SK-N-SH (cell line): ENCODE results near the gene SPG21. TPM values are rescaled to one million over a fixed set of nuclear protein-coding genes. Genes with fewer than 3 reads are reported as not detected.

Experiments
- CTCF ChIA-PET: fragments of 300-600, 350-600 bp; formaldehyde crosslinking; extraction: SDS; loops from one replicate; lab custom pipeline; 2021; lab: Yijun Ruan, JAX
- POLR2A ChIA-PET: fragments of 350-600 bp; sonication (Branson Sonifier 250); formaldehyde crosslinking; extraction: SDS; loops from one replicate; lab custom pipeline; 2020; ENCODE audit warnings: antibody characterized with exemption, inconsistent platforms; lab: Yijun Ruan, JAX
- DNase-seq: peaks from one replicate; pipeline ENCODE4 v3.0.0; 2012
- H2AFZ ChIP-seq: fragments of 200-600 bp; sonication (generic); 2 replicates; pipeline ENCODE4 v1.8.1; 2016; ENCODE audit warnings: antibody characterized with exemption, mild to moderate bottlenecking, low read depth
- H3F3A ChIP-seq: fragments of 200-600 bp; sonication (generic); replicated peaks from 2 replicates; pipeline ENCODE3; 2016; ENCODE audit warnings: antibody characterized with exemption, mild to moderate bottlenecking; ENCODE audit not compliant: insufficient read depth
- H3K27ac ChIP-seq, 2 experiments: fragments of 200-500 bp in 1 of 2; fragments of 200-600 bp in 1 of 2; sonication (Bioruptor generic) in 1 of 2; sonication (generic), shearing (Covaris generic) in 1 of 2; 2 replicates each; pipeline versions ENCODE4 v1.5.1 to v1.6.1; 2014 to 2016; ENCODE audit warnings: low read depth in 2 of 2, inconsistent platforms in 1 of 2, low read length in 1 of 2, mild to moderate bottlenecking in 1 of 2, mixed read lengths in 1 of 2
- H3K27me3 ChIP-seq: fragments of 200-600 bp; sonication (generic), shearing (Covaris generic); 2 replicates; pipeline ENCODE4 v1.6.1; 2016; ENCODE audit warnings: mixed run types; ENCODE audit not compliant: insufficient read depth
- H3K36me3 ChIP-seq, 2 experiments: fragments of 200-500 bp in 1 of 2; fragments of 200-600 bp in 1 of 2; sonication (Bioruptor generic) in 1 of 2; sonication (generic) in 1 of 2; replicated peaks in 1 of 2; 2 replicates each; pipeline versions ENCODE3 to v1.5.1; 2014 to 2016; ENCODE audit warnings: low read length in 1 of 2, mild to moderate bottlenecking in 1 of 2; ENCODE audit not compliant: insufficient read depth in 2 of 2, control insufficient read depth in 1 of 2
- H3K4me1 ChIP-seq, 2 experiments: fragments of 200-500 bp in 1 of 2; fragments of 200-600 bp in 1 of 2; sonication (Bioruptor generic) in 1 of 2; sonication (generic), shearing (Covaris generic) in 1 of 2; 2 replicates each; pipeline versions ENCODE4 v1.5.1 to v1.6.1; 2014 to 2016; ENCODE audit warnings: low read depth in 1 of 2, low read length in 1 of 2, mixed run types in 1 of 2; ENCODE audit not compliant: insufficient read depth in 2 of 2, control insufficient read depth in 1 of 2
- H3K4me2 ChIP-seq: fragments of 200-600 bp; sonication (generic), shearing (Covaris generic); 2 replicates; pipeline ENCODE4 v1.6.1; 2017; ENCODE audit warnings: mixed run types
- H3K4me3 ChIP-seq, 2 experiments: fragments of 200-500 bp in 1 of 2; fragments of 200-600 bp in 1 of 2; sonication (Bioruptor generic) in 1 of 2; sonication (generic), shearing (Covaris generic) in 1 of 2; 2 replicates each; pipeline versions ENCODE4 v1.5.1 to v1.8.1; 2014 to 2016; ENCODE audit warnings: low read depth in 2 of 2, inconsistent platforms in 1 of 2, low read length in 1 of 2, mild to moderate bottlenecking in 1 of 2, mixed read lengths in 1 of 2, moderate library complexity in 1 of 2
- H3K79me2 ChIP-seq: fragments of 200-600 bp; sonication (generic); 2 replicates; pipeline ENCODE4 v1.8.1; 2017; ENCODE audit warnings: mild to moderate bottlenecking; ENCODE audit not compliant: insufficient read depth
- H3K9ac ChIP-seq: fragments of 200-600 bp; sonication (generic); 2 replicates; pipeline ENCODE4 v1.6.1; 2017; ENCODE audit warnings: mixed run types
- H3K9me2 ChIP-seq: fragments of 200-600 bp; sonication (generic); 2 replicates; pipeline ENCODE4 v1.6.1; 2017; ENCODE audit warnings: mixed run types
- H3K9me3 ChIP-seq: fragments of 200-600 bp; sonication (generic); 2 replicates; pipeline ENCODE4 v1.6.1; 2017; ENCODE audit warnings: mixed run types, mild to moderate bottlenecking, moderate library complexity
- H4K20me1 ChIP-seq: fragments of 200-600 bp; sonication (generic); 2 replicates; pipeline ENCODE4 v1.6.1; 2017; ENCODE audit warnings: mild to moderate bottlenecking, mixed run types; ENCODE audit not compliant: insufficient read depth
- CHD2 ChIP-seq: fragments of 150-350 bp; IDR thresholded peaks from 2 replicates; pipeline ENCODE4 v1.6.1; 2018; ENCODE audit warnings: low read length; ENCODE audit not compliant: partially characterized antibody
- ELF1 ChIP-seq: IDR thresholded peaks from 2 replicates; pipeline ENCODE4 v1.4.0; 2012
- FOSL2 ChIP-seq: IDR thresholded peaks from 2 replicates; pipeline ENCODE4 v1.4.0; 2012; ENCODE audit warnings: low read depth, mild to moderate bottlenecking, moderate library complexity, borderline replicate concordance
- FOXJ3 ChIP-seq: sonication (generic); formaldehyde crosslinking; IDR thresholded peaks from 2 replicates; pipeline ENCODE4 v1.5.1; 2020; ENCODE audit warnings: mild to moderate bottlenecking, missing genetic modification reagents
- FOXM1 ChIP-seq: IDR thresholded peaks from 2 replicates; pipeline ENCODE4 v1.4.0; 2012; ENCODE audit warnings: low read depth, mild to moderate bottlenecking
- JUND ChIP-seq: IDR thresholded peaks from 2 replicates; pipeline ENCODE4 v1.4.0; 2012
- MAX ChIP-seq: IDR thresholded peaks from 2 replicates; pipeline ENCODE4 v1.4.0; 2012; ENCODE audit warnings: low read depth
- MEF2A ChIP-seq: IDR thresholded peaks from 2 replicates; pipeline ENCODE4 v1.4.0; 2012; ENCODE audit warnings: low read depth, borderline replicate concordance
- MXI1 ChIP-seq: IDR thresholded peaks from 2 replicates; pipeline ENCODE4 v1.6.1; 2012; ENCODE audit warnings: mild to moderate bottlenecking, low read depth, low read length, improper control_type of control experiment
- NFIC ChIP-seq: IDR thresholded peaks from 2 replicates; pipeline ENCODE4 v1.4.0; 2012; ENCODE audit warnings: borderline replicate concordance
- POLR2AphosphoS5 ChIP-seq: IDR thresholded peaks from 2 replicates; pipeline ENCODE4 v1.6.1; 2012; ENCODE audit warnings: low read depth, low read length
- RAD21 ChIP-seq: IDR thresholded peaks from 2 replicates; pipeline ENCODE4 v1.6.1; 2012; ENCODE audit warnings: mild to moderate bottlenecking, low read length
- REST ChIP-seq: IDR thresholded peaks from 2 replicates; pipeline ENCODE4 v1.6.1; 2012; ENCODE audit warnings: mild to moderate bottlenecking, low read depth, low read length, moderate library complexity
- RFX5 ChIP-seq: IDR thresholded peaks from 2 replicates; pipeline ENCODE4 v1.6.1; 2012; ENCODE audit warnings: mild to moderate bottlenecking, improper control_type of control experiment, low read length
- RXRA ChIP-seq: IDR thresholded peaks from 2 replicates; pipeline ENCODE4 v1.4.0; 2012; ENCODE audit warnings: low read depth, mild to moderate bottlenecking, borderline replicate concordance
- SIN3A ChIP-seq: IDR thresholded peaks from 2 replicates; pipeline ENCODE4 v1.6.1; 2012; ENCODE audit warnings: low read depth, mild to moderate bottlenecking, low read length, moderate library complexity, borderline replicate concordance
- SMC3 ChIP-seq: IDR thresholded peaks from 2 replicates; pipeline ENCODE4 v1.6.1; 2012; ENCODE audit warnings: low read depth, low read length, improper control_type of control experiment
- TCF12 ChIP-seq: IDR thresholded peaks from 2 replicates; pipeline ENCODE4 v1.4.0; 2012
- TEAD4 ChIP-seq: IDR thresholded peaks from 2 replicates; pipeline ENCODE4 v1.4.0; 2012; ENCODE audit warnings: mild to moderate bottlenecking, borderline replicate concordance; ENCODE audit not compliant: insufficient read depth
- USF1 ChIP-seq: IDR thresholded peaks from 2 replicates; pipeline ENCODE4 v1.4.0; 2012; ENCODE audit warnings: low read depth, borderline replicate concordance
- USF2 ChIP-seq: fragments of 150-350 bp; IDR thresholded peaks from 2 replicates; pipeline ENCODE4 v1.6.1; 2017; ENCODE audit warnings: antibody characterized with exemption, low read length, low read depth, borderline replicate concordance
- YY1 ChIP-seq: IDR thresholded peaks from 2 replicates; pipeline ENCODE4 v1.4.0; 2012; ENCODE audit warnings: low read depth, mild to moderate bottlenecking
- ZBTB33 ChIP-seq: IDR thresholded peaks from 2 replicates; pipeline ENCODE4 v1.4.0; 2012; ENCODE audit warnings: low read depth, borderline replicate concordance
- WGBS: methylation state at CpG from one replicate; pipeline ENCODE4 v1.1.6; 2017; ENCODE audit warnings: low lambda C conversion rate; 5-methylcytosine and 5-hydroxymethylcytosine counted together
- polyA plus RNA-seq, 3 experiments: library from polyadenylated mRNA; depleted of rRNA; stranded (reverse); fragments of >200 nt; gene quantifications; 2 replicates each; pipeline ENCODE4 v1.2.3, GENCODE V29; 2012

The SPG21 gene
- polyA plus RNA-seq, 1 of the 3 experiments (the other 2 are of a cell fraction) = 56.5 TPM

- POLR2A ChIA-PET = interaction anchor here (1.1 kb wide), 1 partner anchor 15 kb away, joined by 3 read pairs; no protein-coding TSS in a partner anchor
- no peak overlapping the region for H3K4me2 ChIP-seq
- no peak for TF ChIP-seq RXRA
- TF ChIP-seq MAX = no peak
- no peak for TF ChIP-seq YY1
- no peak for TF ChIP-seq SIN3A
Measured at GRCh38 chr15:64960153-64960552, 29.6 kb downstream of the SPG21 start.

GRCh38 chr15:64959128-64959527, 30.6 kb downstream of the SPG21 start:
- ChIA-PET CTCF (interaction anchor here (1.4 kb wide), 1 partner anchor 23 kb away, joined by 3 read pairs; no protein-coding TSS in a partner anchor), POLR2A (no interaction called here)
- TF ChIP-seq ZBTB33 = no peak
- TF ChIP-seq SMC3 = no peak
- TF ChIP-seq CHD2 = no peak
- TF ChIP-seq TEAD4 = no peak
- no peak for TF ChIP-seq RAD21
- no peak for TF ChIP-seq FOXM1
- TF ChIP-seq ELF1 = no peak
- no peak for TF ChIP-seq MXI1
- no peak for TF ChIP-seq POLR2AphosphoS5
- no peak for TF ChIP-seq REST
- TF ChIP-seq RFX5 = no peak
- TF ChIP-seq FOXJ3 (CRISPR knock-in tag) = no peak
- no peak for TF ChIP-seq USF2
- no peak for TF ChIP-seq TCF12
- no peak for TF ChIP-seq NFIC
- no peak for TF ChIP-seq MEF2A
- TF ChIP-seq JUND = no peak
- no peak for TF ChIP-seq YY1
- TF ChIP-seq USF1 = no peak
- TF ChIP-seq FOSL2 = no peak
- Histone ChIP-seq H3F3A (no peaks in the 10 kb centered on the region), H3K9me3 (no peaks in the 10 kb centered on the region), H3K27ac (no peak overlapping the region), H3K4me3 (no peak overlapping the region), H3K27me3 (no peaks in the 10 kb centered on the region), H3K9me2 (no peaks in the 10 kb centered on the region), H4K20me1 (no peaks in the 10 kb centered on the region), H3K9ac (no peak overlapping the region), H3K36me3 (peaks cover 53 to 62% of the 10 kb centered on the region in 2 experiments), H2AFZ (no peak overlapping the region), H3K4me2 (no peak overlapping the region), H3K79me2 (no peaks in the 10 kb centered on the region), H3K4me1 (no peaks in the 10 kb centered on the region)
- no peak for DNase-seq
- WGBS = 99% methylated on average over 9 of the region's 9 CpGs

More at GRCh38 chr15:64960153-64960552, 29.6 kb downstream of the SPG21 start:
- Histone ChIP-seq H4K20me1 (no peaks in the 10 kb centered on the region), H3K9ac (no peak overlapping the region), H3K4me3 (no peak overlapping the region), H3K9me3 (no peaks in the 10 kb centered on the region), H3K9me2 (no peaks in the 10 kb centered on the region), H3K27ac (no peak overlapping the region), H3F3A (no peaks in the 10 kb centered on the region), H3K27me3 (no peaks in the 10 kb centered on the region), H2AFZ (no peak overlapping the region), H3K79me2 (no peaks in the 10 kb centered on the region), H3K36me3 (peaks cover 60 to 68% of the 10 kb centered on the region in 2 experiments), H3K4me1 (no peaks in the 10 kb centered on the region)
- 77% methylated on average over 4 of the region's 6 CpGs for WGBS
- CTCF ChIA-PET = interaction anchor here (0.6 to 1.4 kb wide), 2 partner anchors 24 to 243 kb away, joined by 3 read pairs; no protein-coding TSS in a partner anchor
- DNase-seq = no peak
